M059J (cell line): ENCODE results near the gene PTPN7. TPM values are rescaled to one million over a fixed set of nuclear protein-coding genes. Genes with fewer than 3 reads are reported as not detected.
"Not testable (repeated sequence)": the region's sequence is repeated elsewhere in the genome, so short reads cannot be mapped to it uniquely, and the experiment has no call there.

Experiments
- DNase-seq: peaks from one replicate; pipeline ENCODE4 v3.0.0-alpha.2; 2012; ENCODE audit warnings: low read depth
- total RNA-seq: library from RNA; depleted of rRNA; stranded (reverse); fragments of >200 nt; shearing (Covaris generic); gene quantifications from 2 replicates; pipeline ENCODE4 v1.2.3, GENCODE V29; 2014; rRNA removed

Gene PTPN7
- not detected in 2 replicates for total RNA-seq

GRCh38 chr1:202160377-202160940 is at the start of gene PTPN7:
Gene PTPN7, minus strand, starts transcription at chr1:202160602. Its CDS starts 1,200 bp downstream, at chr1:202159402.
- no peak for DNase-seq

DNA sequence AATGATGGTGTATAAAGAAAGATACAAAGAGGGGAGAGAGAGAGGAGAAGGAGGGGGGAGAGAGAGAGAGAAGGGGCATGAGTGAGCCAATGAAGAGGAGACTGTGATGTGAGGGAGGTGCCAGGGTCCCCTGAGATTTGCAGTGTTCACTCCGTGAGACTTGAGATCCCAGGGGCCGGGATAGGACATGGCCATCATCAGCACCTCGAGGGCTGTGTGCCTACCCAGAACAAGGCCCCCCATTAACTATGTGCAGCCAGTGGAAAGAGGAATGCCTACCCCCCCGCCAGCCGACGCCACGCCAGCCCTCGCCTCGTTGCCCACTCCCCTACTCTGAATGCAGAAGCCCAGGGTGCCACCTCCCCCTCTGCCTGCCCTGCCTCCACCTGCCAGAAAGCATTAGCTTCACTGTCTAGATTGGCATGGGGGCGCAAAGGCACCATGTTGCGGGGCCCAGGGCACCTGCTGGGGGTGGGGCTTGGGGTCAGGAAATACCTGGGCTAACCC is 48.0 kb upstream of the PTPN7 start:
- no peak for DNase-seq

DNA sequence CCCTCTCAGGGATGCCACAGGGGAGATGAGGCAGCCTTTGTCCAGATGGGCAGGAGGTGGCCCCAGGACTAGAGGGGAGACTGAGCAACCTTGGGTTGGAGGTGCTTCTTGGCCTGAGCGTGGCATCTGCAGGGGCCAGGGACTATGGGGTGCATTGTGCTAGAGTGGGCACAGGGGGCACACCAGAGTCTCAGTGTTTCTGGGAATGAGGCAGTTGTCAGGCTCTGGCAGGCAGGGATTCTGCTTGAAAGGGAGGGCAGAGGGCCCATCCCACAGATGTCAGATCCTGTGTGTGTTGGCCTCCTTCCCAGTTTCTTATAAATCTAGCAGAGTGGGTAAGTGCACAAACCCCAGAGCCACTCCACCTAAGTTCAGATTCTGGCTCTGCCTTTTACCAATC is 46.9 kb upstream of the PTPN7 start:
- peak; percentile 71 for DNase-seq

DNA sequence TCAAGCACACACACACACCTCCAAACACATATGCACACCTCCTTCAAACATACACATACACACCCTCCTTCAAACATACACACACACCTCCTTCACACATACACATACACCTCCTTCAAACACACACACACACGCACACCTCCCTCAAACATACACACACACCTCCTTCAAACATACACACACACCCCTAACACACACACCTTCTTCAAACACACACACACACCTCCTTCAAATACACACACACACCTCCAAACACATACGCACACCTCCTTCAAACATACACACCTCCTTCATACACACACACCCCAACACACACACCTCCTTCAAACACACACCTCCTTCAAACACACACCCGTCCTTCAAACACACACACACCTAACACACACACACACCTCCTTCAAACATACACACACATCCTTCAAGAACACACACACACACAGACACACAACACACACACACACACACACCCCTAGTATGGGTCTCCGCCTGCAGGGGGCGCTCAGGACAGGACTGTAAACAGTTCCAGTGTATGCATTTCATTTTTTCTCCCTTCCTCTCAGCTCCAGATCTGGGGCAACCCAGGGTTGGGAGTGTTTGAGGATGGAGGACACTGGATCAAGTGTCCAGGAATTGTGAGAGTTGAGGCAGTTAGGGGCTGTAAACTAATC is 45.3 kb upstream of the PTPN7 start:
- DNase-seq: no peak

GRCh38 chr1:202204065-202204464 is 43.7 kb upstream of the PTPN7 start:
- no peak for DNase-seq

DNA sequence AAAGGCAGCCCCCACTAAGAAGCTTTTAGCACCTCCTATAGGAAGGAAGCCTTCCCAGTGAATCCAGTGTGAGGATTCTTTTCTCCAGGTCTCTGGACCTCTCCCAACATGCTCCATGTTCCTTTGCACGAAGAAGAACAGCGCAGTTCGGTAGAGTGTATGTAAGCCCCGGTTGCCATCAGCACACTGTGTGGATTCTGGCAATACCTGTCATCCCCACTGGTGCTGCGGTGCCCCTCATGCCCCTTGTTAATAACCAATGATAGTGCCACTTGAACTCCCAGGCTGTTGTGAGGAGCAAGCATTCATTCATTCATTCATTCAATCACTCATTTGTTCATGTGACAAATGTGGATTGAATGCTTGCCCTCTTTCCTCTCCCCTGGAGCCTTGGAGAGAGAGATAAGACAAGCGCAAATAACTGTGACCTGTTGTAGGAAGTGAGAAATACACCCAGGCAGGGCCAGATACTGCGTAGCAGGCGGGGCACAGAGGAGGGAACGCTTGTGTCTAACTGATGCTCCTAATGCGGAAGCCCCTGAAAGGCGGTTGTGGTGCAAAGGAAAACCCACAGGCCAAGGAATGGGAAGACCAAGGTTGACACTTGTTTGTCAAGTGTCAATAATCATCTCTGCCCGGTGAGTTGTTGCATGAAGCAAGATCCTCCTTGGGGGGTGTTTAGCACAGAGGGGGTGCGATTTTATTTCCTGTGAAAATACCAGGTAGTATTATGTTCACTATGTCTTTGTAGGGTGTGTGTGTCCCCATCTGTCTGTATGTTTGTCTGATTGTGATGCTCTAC is 43.0 kb upstream of the PTPN7 start:
- no peak for DNase-seq

- no peak for DNase-seq
These were observed 42.2 kb upstream of the PTPN7 start for GRCh38 chr1:202202500-202203168.

DNA sequence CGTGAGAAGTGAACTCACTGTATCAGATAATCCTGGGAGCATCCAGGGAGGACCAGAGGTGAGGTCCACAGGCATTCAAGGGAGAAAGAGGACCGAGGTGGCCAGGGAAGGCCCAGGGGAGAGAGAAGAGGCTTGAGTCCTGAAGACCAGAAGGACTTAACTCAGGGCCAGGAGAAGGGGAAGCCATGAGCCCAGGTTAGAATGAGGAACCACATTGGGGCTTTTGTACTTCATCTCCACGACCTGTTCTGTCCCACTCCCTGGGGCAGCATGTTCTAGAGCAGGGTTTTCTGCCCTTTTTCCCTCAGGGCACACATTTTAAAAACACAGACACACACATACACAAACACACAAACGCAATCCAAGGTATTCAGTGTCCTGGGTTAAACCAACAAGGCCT is 41.6 kb upstream of the PTPN7 start:
- no peak for DNase-seq

DNA sequence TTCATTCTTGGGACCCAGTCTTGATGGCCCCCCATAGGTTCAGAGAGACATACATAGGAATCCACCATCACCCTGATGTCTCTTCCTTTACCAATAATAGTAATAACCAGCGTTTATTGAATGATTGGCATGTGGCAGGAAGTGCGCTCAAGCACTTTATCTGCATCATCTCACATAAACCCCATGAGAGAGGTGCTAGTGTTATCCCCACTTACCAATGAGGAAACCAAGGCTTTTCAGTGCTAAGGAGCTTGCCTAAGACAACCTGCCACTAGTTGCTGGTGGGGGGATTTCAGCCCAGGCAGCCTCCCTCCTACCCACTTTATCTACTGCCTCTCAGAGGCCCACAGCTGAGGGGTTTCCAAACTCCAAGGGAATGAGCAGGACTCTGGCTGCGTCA is 40.9 kb upstream of the PTPN7 start:
- DNase-seq: no peak

GRCh38 chr1:202200669-202201068 is 40.3 kb upstream of the PTPN7 start:
- DNase-seq: no peak

- DNase-seq: peak; percentile 88
These were observed 39.7 kb upstream of the PTPN7 start for GRCh38 chr1:202200112-202200548.

GRCh38 chr1:202199040-202199889 is 38.9 kb upstream of the PTPN7 start:
- DNase-seq: peak; percentile 35

GRCh38 chr1:202198366-202198724 is 37.9 kb upstream of the PTPN7 start:
- no peak for DNase-seq

GRCh38 chr1:202197653-202198365 is 37.4 kb upstream of the PTPN7 start:
- DNase-seq: no peak

DNA sequence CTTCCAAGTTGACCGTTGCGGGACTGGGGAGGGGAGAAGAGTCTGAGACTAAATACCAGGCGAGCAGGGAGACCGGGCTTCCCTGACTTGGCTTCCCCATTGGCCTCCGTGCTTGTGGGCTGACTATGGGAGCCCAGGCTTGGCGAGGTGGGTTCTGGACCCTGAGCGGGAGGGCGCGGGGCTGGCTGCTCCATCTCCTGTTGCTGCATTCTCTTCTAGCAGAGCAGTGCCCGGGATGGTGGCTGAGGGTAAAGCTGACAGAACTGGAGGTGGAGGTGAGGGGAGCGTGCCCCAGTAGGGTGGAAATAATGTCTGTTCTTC is 33.9 kb upstream of the PTPN7 start:
- DNase-seq: no peak

DNA sequence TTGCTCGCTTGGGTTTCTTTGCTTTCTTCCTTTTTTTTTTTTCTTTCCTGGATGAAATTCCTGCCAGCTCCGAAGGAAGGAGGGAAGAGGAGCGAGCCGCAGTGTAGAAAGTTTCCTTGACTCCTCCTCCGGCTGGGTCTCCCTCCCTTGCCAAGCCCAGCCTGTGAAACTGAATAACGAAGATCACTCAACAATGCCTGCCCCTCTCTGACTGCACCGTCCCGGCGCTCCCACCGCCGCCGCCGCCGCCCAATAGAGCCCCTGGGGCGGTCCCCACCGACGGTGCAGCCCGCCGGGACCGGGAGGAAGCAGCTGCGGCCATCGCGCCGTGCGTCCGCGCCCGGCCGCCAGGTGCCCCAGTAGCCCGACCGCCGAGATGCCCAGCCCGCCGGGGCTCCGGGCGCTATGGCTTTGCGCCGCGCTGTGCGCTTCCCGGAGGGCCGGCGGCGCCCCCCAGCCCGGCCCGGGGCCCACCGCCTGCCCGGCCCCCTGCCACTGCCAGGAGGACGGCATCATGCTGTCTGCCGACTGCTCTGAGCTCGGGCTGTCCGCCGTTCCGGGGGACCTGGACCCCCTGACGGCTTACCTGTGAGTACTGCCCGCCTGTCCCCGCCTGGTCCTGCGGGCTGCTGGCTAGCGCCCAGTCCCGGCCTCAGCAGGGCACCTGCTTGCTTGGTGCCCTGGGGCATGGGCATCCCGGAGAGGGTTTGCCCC is 33.4 kb upstream of the PTPN7 start, which contains the start of gene LGR6:
Gene LGR6 (plus strand): TSS at position 186 of the 714 bp plus-strand sequence. CDS start 191 bp downstream, at position 377.
- no peak for DNase-seq

DNA sequence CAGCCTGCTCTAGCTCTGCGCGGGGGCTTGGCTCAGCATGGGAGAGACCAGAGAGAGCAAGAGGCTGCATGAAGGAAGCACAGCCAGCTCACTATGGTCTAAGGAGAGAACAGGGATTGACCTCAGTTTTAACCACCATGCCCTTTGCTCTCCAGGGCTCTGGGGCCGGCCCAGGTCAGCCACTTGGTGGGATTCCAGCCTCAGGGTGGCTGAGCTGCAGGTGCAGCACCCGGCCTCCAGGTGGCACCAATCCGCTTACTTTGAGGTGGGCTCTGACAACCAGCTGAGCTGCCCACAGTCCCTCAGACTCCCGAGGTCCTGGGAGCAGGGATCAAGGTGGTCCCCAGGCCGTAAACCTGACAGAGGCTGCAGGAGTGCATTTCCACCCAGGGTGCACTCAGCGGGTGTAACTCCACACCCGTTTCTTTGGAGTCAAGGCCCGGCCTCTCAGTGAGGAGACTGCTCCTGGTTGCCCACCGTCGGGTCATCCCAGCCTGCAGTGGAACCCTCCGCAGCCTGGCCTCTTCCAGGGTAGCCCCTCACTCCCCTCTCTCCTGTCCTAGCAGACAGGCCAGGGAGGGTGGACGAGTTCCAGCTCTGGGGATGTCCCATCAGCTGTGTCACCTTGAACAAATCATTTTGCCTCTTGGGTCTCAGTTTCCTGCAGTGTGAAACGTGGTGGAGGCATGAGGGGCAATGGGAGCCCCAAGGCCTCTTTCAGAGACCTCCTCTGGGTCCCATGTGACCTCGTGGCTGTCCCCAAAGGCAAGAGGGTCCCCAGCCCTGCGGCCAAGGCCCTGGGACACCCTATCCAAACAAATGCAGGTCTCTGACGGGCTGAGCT is 32.6 kb upstream of the PTPN7 start:
- peak; percentile 43 for DNase-seq

GRCh38 chr1:202191391-202191790 is 31.0 kb upstream of the PTPN7 start:
- not testable (repeated sequence) for DNase-seq
